PFSK-1 (cell line): ENCODE measurements around the gene CCL26.

Source experiments
- FOXP2 ChIP-seq: optimal IDR thresholded peaks from 2 replicates; pipeline ENCODE3; 2011; ENCODE audit warnings: borderline replicate concordance, control low read depth, inconsistent platforms; ENCODE audit not compliant: insufficient read depth; ENCODE audit errors: extremely low read length, extremely low read depth
- POLR2AphosphoS5 ChIP-seq: IDR thresholded peaks from 2 replicates; pipeline ENCODE4 v1.6.1; 2012; ENCODE audit warnings: low read depth, mild to moderate bottlenecking, control low read depth, low read length, moderate library complexity
- REST ChIP-seq, 2 experiments: IDR thresholded peaks; 2 replicates each; pipeline versions ENCODE4 v1.6.1 to v1.8.0; 2011 to 2012; ENCODE audit warnings: low read depth in 2 of 2, low read length in 2 of 2, control low read depth in 1 of 2, inconsistent platforms in 1 of 2, mild to moderate bottlenecking in 1 of 2, moderate library complexity in 1 of 2; ENCODE audit not compliant: insufficient read depth in 1 of 2
- SIN3A ChIP-seq: IDR thresholded peaks from 2 replicates; pipeline ENCODE4 v1.6.1; 2012; ENCODE audit warnings: mild to moderate bottlenecking, low read length, moderate library complexity, borderline replicate concordance; ENCODE audit not compliant: insufficient read depth
- TAF1 ChIP-seq: IDR thresholded peaks from 2 replicates; pipeline ENCODE4 v1.6.1; 2012; ENCODE audit warnings: low read length, control low read depth, borderline replicate concordance; ENCODE audit not compliant: insufficient read depth

Gene CCL26

GRCh38 chr7:75725306-75725705, 46.7 kb downstream of the CCL26 start:
- TF ChIP-seq REST (IDR thresholded peaks at IDR 0.05; ENCODE audit: insufficient read depth in 1 of 2, low read depth in 2 of 2, low read length in 2 of 2) (no peak), TAF1 (no peak), FOXP2 (no peak), POLR2AphosphoS5 (no peak), SIN3A (no peak)

GRCh38 chr7:75723444-75723843, 48.6 kb downstream of the CCL26 start:
- no peak for TF ChIP-seq REST (IDR thresholded peaks at IDR 0.05; ENCODE audit: insufficient read depth in 1 of 2, low read depth in 2 of 2, low read length in 2 of 2)
- TF ChIP-seq SIN3A: no peak
- TF ChIP-seq POLR2AphosphoS5: no peak

- TF ChIP-seq TAF1: no peak
- no peak for TF ChIP-seq POLR2AphosphoS5
- TF ChIP-seq SIN3A: no peak
- no peak for TF ChIP-seq REST (IDR thresholded peaks at IDR 0.05; ENCODE audit: insufficient read depth in 1 of 2, low read depth in 2 of 2, low read length in 2 of 2)
- peak; percentile 85 for TF ChIP-seq FOXP2
Measured at GRCh38 chr7:75722373-75722772, 49.6 kb downstream of the CCL26 start.

GRCh38 chr7:75721426-75721825, 50.6 kb downstream of the CCL26 start:
- TF ChIP-seq REST (IDR thresholded peaks at IDR 0.05; ENCODE audit: insufficient read depth in 1 of 2, low read depth in 2 of 2, low read length in 2 of 2) (no peak), FOXP2 (no peak), POLR2AphosphoS5 (no peak), TAF1 (no peak), SIN3A (no peak)

- TF ChIP-seq FOXP2 (no peak), SIN3A (no peak), POLR2AphosphoS5 (no peak), TAF1 (no peak), REST (IDR thresholded peaks at IDR 0.05; ENCODE audit: insufficient read depth in 1 of 2, low read depth in 2 of 2, low read length in 2 of 2) (no peak)
Measured at GRCh38 chr7:75719626-75720025, 52.4 kb downstream of the CCL26 start.
